GM21576 (cell line): ENCODE results near the gene GNG10.
"Not testable (repeated sequence)": the region's sequence is repeated elsewhere in the genome, so short reads cannot be mapped to it uniquely, and the experiment has no call there.

ENCODE experiments used
- ATAC-seq: cut with Tn5 transposase; IDR thresholded peaks from one replicate; pipeline ENCODE4 v1.9.1; 2021; ENCODE audit warnings: mild to moderate bottlenecking, moderate library complexity; ENCODE audit not compliant: unreplicated experiment

GNG10 gene

DNA sequence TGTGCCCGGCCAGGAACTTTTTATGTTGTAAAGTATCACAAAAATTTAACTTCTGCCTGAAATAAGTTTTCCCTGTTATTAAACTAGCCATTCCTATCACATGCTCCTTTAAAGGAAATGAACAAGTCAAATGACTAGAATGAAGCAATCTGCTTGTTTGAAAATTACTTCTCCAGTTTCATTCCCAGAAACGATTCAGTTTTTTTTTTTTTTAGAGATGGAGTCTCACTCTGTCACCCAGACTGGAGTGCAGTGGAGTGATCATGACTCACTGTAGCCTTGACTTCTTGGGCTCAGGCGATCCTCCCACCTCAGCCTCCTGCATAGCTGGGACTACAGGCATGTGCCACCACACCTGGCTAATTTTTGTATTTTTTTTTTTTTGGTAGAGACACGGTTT lies 13.3 kb upstream of the GNG10 start:
- ATAC-seq = no peak

DNA sequence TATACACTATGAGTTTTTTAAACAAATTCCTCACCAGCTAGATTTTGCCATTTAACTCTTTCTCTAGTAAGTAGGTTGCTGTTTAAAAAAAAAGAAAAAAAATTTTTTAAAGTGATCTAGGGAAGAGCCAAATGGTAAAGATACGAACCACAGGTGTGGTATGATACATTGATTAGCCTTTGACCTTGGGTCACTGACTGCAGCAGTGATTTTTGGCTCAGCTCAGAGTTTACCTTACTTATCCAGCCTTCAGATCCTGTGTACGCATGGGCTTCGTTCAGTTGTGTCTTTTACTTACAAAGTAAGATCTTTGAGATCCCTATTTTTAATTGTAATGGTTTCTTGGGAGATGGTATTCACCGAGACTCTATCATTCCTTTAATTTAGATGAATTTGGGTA lies 12.4 kb upstream of the GNG10 start:
- ATAC-seq = no peak

DNA sequence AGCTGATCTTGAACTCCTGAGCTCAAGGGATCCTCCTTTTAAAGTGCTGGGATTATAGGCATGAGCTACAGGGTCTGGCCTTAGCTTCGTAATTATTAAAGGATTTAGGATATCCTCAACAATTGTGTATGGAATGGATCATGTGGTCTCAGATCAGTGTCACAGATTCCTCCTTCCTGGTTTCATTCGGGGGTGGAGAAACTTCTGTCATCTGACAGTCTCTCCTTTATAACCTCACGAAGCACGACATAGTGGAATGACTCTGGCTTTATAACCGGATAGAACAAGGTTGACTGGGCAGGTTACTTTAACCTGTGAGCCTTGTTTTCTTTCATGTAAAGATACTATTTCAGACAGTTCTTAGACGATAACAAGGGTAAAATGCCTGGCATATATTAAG lies 4.4 kb upstream of the GNG10 start:
- no peak for ATAC-seq

DNA sequence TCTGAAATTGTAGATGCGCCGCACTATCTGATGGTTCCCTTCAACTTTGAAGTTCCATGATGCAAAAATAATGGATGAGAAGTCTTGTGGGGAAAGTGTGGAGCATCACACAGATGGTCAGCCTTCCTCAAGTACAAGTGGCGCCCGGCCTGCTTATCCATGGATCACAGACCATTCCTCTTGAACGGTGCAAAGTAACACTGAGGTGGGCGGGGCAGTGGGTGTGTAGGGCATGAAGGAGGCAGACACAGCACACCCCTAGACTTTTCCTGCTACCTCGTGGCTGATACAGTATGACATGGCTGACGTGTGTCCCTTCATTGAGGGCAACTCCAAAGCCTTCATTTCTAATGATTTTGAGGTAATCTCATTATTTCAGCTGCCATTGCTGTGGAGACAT lies 2.5 kb upstream of the GNG10 start:
- ATAC-seq = no peak

DNA sequence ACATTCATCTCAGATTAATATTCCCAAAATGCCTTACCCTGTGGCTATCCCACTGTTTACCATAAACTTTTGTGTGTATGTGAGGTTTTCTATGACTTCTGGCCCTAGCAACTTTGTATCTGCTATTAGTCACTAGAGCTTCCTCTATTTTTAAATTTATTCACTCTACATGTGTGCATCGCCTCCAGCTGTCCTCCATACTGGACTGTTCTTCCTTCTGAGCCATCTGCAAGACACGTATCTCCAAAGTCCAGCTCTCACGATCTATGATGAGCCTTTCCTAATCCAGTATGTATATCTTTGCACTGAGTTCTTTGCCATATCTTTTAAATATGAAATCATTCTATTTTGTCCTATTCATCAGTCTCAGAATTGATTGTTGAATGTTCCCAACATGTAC lies 1.7 kb upstream of the GNG10 start:
- no peak for ATAC-seq

DNA sequence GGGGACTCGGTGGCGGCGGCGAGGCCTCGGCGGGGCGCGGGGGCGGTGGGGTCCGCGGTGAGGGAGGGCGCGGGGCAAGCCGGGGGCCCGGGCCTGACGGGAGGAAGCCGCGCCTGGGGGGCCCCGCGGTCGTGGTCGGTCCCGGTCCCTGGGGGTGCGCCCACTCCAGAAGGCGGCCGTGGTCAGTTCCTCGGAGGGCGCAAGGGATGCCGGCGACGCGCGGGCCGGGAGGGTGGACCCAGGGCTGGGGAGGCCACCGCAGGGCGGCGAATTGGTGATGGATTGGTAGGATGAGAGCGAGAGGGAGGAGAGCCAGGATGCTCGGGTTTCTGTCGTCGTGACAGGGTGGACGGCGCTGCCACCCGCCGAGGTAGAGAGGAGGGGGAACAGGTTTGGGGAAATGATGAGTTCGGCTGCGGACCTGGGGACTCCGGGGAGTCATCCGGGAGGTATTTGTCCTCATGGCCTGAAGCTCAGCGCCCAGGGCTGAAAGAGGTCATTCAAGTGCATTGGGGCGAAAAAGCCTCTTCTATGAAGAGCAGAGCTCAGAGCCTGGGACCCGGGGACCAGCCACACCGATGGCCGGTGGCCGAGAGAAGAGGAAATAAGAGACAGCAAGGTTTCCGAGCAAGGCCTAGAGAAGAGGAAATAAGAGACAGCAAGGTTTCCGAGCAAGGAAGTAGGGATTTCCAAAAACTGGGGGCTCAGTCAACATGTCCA lies 557 bp downstream of the GNG10 start:
- peak; percentile 31 for ATAC-seq

DNA sequence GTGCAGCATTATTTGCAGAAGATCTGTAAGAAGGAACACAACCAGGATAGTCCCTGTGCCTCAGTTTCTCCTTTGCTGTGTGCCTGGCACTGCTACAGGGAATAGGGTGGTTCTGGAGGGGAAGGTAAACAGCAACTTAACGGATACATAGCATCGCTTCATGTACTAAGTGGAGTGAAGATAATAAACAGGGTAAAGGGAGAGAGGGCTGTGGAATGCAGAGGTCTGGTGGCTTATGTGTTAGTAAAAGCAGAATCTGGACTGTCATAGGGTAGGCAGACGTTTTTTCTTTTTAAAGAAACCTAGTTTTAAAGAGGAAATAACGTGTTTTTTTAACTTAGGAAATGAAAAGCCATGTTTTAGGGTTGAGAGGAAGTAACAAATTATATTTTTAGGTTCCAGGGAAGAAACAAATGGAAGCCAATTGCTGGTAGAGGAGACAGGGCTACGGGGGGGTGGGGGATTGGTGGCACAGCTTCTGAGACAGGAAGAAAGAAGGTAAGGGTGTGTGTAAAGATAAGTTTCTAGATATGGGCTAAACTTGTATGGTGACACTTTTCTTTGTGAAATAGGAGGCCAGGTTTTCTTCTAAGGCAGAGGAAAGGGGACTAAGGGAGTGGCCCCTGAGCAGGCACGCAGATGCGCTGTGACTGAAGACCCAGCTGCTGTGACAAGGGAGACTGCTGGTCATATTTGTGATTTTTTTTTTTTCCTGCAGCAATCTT lies 1.3 kb downstream of the GNG10 start:
- peak; percentile 4 for ATAC-seq

DNA sequence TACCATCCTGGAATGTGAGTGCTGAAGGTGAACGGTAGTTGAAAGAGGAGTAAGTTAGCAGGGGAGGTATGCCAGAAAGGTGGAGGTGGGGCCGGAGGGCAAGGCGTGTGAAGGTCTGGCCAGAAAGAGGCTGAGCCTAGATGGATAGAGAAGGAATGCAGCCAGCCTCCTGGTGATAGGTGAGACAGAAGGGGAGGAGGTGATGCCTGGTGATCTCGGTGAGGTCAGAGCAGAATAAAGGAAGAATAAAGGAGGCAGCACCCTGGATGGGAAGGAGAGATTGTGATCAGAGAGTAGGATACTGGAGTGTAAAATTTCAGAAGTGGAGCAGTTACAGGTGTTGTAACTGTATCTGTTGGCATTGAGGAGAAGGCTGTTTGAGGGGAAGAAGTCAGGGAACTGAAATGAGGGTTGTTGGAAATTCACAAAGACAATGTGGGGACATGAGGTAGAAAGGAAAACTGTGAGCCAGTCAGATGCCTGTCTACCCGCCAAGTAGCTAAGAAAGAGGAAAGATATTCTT lies 2.0 kb downstream of the GNG10 start:
- no peak for ATAC-seq

DNA sequence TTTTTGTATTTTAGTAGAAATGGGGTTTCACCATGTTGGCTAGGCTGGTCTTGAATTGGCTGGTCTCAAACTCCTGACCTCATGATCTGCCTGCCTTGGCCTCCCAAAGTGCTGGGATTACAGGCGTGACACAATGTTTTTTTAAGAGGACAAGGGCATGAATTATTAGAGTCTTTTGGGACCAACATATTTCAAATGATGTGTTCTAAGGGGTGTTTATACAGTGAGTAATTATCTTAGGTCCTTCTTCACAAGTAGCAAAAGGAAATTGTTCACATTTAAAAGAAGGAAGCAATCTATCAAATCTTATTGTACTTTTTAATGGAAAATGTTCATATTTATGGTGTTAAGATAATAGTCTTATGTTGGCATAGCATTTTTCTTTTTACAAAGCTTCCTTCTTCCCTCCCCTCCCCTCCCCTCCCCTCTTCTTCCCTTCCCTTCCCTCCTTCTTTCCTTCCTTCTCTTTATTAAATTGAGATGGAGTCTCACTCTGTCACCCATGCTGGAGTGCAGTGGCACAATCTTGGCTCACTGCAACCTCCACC lies 6.7 kb downstream of the GNG10 start:
- ATAC-seq = no peak

DNA sequence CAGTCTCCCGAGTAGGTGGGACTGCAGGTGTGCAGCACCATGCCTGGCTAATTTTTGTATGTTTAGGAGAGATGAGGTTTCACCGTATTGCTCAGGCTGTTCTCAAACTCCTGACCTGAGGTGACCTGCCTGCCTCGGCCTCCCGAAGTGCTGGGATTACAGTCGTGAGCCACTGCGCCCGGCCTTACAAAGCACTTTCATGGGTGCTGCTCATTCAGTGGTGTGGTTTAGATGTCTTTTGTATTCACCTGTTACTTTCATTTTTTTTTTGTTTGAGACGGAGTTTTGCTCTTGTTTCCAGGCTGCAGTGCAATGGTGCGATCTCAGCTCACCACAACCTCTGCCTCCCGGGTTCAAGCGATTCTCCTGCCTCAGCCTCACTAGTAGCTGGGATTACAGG lies 7.2 kb downstream of the GNG10 start:
- ATAC-seq = not testable (repeated sequence)

DNA sequence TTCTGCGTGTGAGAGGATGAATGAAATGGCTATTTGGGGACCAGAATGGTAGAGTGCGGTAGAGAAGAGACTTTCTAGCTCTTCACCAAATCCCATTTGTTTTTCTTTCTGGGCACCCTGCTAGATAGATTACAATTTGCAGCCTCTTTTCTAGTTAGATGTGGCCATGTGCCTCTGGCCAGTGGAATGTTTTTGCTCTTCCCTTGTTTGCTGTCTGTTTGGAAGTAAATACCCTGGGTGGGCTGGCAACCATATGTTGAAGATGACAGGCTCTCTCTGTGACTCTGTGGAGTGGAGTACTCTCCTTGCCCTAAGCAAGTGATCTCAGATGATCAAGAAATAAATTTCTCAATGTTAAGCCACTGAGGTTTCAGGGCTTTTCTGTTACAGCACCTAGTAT lies 12.9 kb downstream of the GNG10 start:
- ATAC-seq = no peak

DNA sequence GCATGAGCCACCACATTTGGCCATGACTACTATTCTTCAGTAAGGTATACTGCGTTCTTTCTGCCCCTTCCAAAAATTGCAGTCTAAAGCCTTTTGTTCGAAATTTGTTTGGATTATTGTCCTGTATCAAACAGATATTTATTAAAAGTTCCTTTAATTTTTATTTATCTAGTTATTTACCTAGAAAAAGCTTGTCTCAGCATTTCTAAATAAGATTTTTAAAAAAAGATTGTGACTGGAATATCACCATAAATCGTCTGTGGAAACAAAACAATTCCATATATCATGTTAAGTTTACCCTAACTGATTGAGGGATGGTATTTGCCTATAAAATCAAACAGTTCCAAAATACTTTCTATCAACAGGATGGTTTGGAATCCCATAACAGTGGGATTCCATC lies 14.7 kb downstream of the GNG10 start:
- no peak for ATAC-seq

DNA sequence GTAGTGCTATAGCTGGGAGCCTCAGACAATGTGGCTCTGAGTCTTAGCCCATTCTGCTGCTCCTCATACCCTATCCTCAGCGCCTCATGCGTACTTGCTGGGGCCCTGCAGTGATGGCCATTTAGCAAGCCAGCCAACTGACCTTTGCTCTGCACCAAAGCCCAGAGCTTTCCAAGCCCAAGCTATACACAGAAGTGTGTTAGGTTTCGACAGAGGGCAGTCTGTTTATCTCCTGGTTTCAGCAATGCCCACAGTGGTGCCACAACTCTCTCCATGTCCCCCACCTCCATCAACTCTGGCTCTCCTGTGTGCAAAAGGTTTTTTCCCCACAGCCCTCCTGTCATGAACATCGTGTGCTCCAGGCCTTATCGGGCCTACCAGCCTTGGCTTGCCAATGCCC lies 16.9 kb downstream of the GNG10 start:
- no peak for ATAC-seq

DNA sequence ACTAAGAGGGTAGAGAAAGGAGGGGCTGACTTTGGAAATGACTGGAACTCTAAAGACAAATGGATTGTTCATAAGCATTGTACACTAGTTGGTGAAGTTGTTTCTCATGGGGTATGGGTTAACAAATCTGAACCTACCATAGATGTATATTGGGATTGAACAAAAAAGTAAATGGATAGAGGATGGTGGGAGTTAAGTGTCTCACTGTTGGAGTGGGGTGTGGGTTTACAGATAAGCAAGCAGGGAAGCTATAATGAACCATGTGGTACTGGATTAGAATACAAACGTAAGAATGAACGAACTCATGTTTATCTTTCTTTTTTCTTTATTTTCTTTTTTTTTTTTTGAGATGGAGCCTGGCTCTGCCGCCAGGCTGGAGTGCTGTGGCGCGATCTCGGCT lies 17.8 kb downstream of the GNG10 start:
- ATAC-seq = no peak

DNA sequence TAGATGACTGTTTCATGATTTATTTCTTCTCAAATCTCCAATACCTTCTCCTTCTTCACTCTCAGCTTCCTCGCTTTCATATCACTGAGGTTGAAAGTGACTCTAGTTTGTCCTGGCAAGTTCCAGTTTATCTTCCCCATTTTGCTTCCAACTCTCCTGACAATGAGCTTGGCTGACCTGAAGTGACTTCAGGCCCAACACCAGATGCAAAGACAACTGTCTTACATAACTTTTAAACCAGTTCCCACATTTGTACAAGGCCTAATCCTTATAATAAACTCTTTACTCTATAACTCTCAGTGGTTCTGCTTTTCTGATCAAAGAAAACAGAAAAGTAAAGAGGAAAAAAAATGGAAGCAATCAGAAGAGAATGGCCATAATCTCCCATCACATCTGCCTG lies 22.0 kb downstream of the GNG10 start:
- ATAC-seq = no peak

DNA sequence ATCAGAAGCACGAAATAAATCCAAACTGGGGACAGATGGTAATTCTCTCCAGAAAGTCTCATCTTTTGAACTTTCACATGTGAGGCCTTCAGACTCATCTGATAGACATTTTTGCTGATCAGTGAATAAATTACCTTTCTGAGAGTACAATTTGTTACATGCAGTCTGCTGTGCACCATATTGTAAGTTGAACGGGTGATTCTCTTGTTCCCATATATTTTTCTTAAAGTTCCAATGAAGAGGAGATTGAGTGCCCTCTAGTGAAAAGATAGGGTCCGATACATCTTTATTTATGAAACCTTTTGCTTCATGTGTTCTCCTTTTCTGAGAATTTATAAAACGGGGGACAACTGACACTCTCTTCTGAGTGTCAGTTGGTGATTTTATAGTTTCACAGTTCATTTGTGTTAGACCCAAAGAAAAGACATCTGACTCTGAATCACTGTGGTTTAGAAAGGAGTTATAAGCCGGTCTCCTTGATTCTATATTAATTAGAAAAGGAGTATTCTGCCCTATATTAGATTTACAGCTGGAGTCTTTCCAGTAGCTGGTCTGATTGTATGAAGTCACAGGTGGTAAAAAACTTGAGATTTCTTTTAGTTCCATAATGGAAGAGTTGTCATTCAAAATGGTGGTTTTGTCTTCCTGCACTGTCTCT lies 30.4 kb downstream of the GNG10 start:
- no peak for ATAC-seq

DNA sequence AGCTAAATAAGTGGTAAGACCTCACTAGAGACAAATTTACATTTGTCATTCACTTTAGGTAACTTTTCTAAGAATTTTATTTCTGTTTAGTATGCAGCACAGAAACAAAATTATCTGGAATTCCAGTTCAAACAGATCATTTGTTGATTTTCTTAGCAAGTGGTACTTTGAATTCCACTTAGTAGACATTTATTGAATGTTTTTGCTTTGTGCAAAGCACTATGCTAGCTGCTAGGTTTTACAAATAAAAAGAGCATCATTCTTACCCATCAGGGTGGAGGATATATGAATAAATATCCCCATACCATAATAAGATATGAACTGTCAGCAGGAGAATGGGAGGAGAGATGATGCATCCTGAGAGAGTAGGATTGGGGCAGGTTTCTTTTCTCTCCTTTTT lies 35.4 kb downstream of the GNG10 start:
- ATAC-seq = no peak

DNA sequence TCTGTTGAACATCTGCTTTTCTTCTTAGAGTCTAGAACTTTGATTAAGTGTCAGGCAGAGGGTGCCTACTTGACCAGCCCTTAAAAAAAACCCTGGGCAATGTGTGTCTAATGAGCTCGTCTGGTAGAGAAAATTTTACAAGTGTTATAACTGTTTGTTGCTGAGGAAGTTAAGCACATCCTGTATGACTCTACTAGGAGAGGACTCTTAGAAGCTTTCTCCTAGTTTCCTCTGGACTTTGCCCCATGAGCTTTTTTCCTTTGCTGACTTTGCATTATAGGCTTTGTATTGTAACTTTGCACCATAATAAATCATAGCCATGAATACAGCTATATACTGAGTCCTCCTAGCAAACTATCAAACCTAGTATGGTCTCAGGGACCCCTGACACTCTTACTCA lies 39.4 kb downstream of the GNG10 start:
- ATAC-seq = no peak

DNA sequence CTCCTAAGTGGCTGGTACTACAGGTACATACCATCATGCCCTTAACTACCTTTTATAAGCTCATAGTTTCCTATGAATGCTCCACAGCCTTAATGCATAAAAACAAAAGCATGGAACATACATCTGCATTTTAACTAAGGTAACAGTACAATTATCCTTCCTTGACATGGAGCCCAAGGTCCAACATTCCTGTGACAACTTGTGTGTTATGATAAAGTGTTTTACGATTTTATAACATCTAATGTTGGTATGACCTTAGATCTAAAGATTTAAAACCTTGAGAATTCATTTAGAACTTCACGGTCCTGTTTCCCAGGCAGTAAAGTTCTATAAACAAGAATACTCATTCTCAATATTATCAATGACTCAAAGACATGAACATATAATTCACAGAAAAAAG lies 43.1 kb downstream of the GNG10 start:
- ATAC-seq = no peak

DNA sequence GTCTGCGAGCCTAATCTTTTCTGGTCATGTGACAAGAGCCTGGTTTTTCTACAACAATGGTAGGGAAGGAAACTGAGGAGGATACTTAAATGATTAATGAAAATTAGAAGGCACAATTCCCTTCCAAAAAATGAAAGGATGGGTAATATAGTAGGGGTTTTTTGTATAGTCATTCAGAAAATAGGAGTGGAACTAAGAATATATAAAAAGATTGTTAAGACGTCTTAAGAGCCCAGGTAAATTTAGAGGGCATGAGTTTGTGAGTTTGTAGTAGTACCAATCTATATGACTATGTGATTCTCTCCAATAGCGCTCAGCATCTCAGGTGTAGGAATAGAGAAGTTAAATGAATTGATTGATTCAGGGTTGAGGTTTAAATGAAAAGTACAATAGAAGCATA lies 50.1 kb downstream of the GNG10 start:
- no peak for ATAC-seq

DNA sequence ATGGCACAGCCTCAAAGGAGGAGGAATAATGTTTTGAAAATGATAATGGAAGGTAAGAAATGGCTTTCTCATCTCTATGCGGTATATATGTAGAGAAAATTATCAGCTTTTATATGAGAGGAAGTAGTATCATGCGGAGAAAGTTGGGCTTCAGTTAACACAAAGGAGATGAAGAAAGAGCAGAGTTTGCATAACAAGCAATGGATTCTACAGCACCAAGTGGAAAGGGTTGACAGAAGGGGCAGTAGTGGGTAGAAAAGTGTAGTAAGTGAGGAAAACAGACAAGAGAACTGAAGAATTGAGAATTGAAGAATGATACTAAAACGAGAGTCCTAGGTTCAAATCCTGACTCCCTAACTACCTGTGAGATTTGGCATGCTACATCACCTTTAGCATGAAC lies 51.0 kb downstream of the GNG10 start:
- ATAC-seq = no peak

DNA sequence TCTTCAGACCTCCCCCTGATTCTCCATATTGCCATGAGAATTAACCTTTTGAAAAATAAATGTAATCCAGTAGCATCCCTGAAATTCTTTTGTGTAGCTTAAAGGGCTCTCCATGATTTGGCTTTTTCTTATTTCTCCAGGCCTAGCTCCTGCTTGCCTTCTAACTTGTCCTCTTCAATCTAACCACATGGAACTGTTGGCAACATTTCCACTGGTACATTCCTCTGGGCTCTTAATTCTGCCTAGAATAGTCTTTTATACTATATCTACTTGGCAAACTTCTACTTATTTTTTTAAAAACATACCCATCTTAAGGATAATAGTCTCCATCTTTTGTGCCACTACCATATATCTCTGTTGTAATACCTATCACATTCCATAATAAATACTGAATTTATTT lies 54.1 kb downstream of the GNG10 start:
- ATAC-seq = no peak
